HepG2 (cell line): Measurements from ENCODE around the gene MYADML2. TPM values are rescaled to one million over a fixed set of nuclear protein-coding genes. Genes with fewer than 3 reads are reported as not detected.

Experiments used
- AHR ChIP-seq: IDR thresholded peaks from 2 replicates; pipeline ENCODE4 v1.6.1; 2018; ENCODE audit warnings: missing genetic modification reagents, missing compliant biosample characterization
- ARNT2 ChIP-seq: sonication (generic); formaldehyde crosslinking; IDR thresholded peaks from 2 replicates; pipeline ENCODE4 v1.8.0; 2022; ENCODE audit warnings: mild to moderate bottlenecking, low read depth, missing genetic modification reagents, moderate library complexity
- CCAR2 ChIP-seq: fragments of 200-400 bp; formaldehyde crosslinking; optimal IDR thresholded peaks from 2 replicates; pipeline ENCODE3; 2018; ENCODE audit warnings: low read depth, mild to moderate bottlenecking, low read length, moderate library complexity
- CREBL2 ChIP-seq: sonication (generic); formaldehyde crosslinking; IDR thresholded peaks from 2 replicates; pipeline ENCODE4 v1.8.1; 2023; ENCODE audit warnings: missing genetic modification reagents, mild to moderate bottlenecking, borderline replicate concordance
- FIP1L1 ChIP-seq: fragments of 200-400 bp; formaldehyde crosslinking; IDR thresholded peaks from 2 replicates; pipeline ENCODE4 v1.6.1; 2018; ENCODE audit warnings: low read depth, mild to moderate bottlenecking, low read length, moderate library complexity, borderline replicate concordance; ENCODE audit not compliant: insufficient read depth
- HDAC1 ChIP-seq: sonication (generic); formaldehyde crosslinking; IDR thresholded peaks from 2 replicates; pipeline ENCODE4 v1.5.1; 2020; ENCODE audit warnings: mild to moderate bottlenecking, missing genetic modification reagents
- HIVEP1 ChIP-seq: sonication (generic); formaldehyde crosslinking; IDR thresholded peaks from 2 replicates; pipeline ENCODE4 v1.4.0; 2020; ENCODE audit warnings: mild to moderate bottlenecking, missing genetic modification reagents
- MEIS2 ChIP-seq: sonication (generic); formaldehyde crosslinking; IDR thresholded peaks from 2 replicates; pipeline ENCODE4 v1.9.0; 2021; ENCODE audit warnings: mild to moderate bottlenecking, missing genetic modification reagents
- MYC ChIP-seq: sonication (generic); formaldehyde crosslinking; IDR thresholded peaks from 2 replicates; pipeline ENCODE4 v1.9.0; 2021; ENCODE audit warnings: missing genetic modification reagents, borderline replicate concordance
- PAF1 ChIP-seq: IDR thresholded peaks from 2 replicates; pipeline ENCODE4 v1.6.1; 2016; ENCODE audit warnings: missing genetic modification reagents, missing compliant biosample characterization
- PCBP2 ChIP-seq: fragments of 200-400 bp; formaldehyde crosslinking; optimal IDR thresholded peaks from 2 replicates; pipeline ENCODE3; 2018; ENCODE audit warnings: low read length, low read depth; ENCODE audit not compliant: poor library complexity, severe bottlenecking
- SP1 ChIP-seq, 2 experiments: fragments of 450-650 bp in 1 of 2; sonication (generic) in 1 of 2; formaldehyde crosslinking in 1 of 2; IDR thresholded peaks; 2 replicates each; pipeline versions ENCODE4 v1.4.0 to v1.6.1; 2016 to 2020; ENCODE audit warnings: missing genetic modification reagents in 1 of 2
- SP2 ChIP-seq: sonication (generic); formaldehyde crosslinking; IDR thresholded peaks from 2 replicates; pipeline ENCODE4 v1.5.1; 2020; ENCODE audit warnings: mild to moderate bottlenecking, missing genetic modification reagents
- TAF1 ChIP-seq: sonication (generic); formaldehyde crosslinking; IDR thresholded peaks from 2 replicates; pipeline ENCODE4 v1.4.0; 2020; ENCODE audit warnings: missing genetic modification reagents
- ZNF24 ChIP-seq: fragments of 450-650 bp; IDR thresholded peaks from 2 replicates; pipeline ENCODE4 v1.6.1; 2017; ENCODE audit warnings: antibody characterized with exemption, mild to moderate bottlenecking
- ZNF264 ChIP-seq: sonication (generic); formaldehyde crosslinking; IDR thresholded peaks from 2 replicates; pipeline ENCODE4 v1.4.0; 2020; ENCODE audit warnings: missing genetic modification reagents
- ZNF274 ChIP-seq: sonication (generic); formaldehyde crosslinking; IDR thresholded peaks from 2 replicates; pipeline ENCODE4 v1.5.1; 2020; ENCODE audit warnings: mild to moderate bottlenecking, missing genetic modification reagents
- ZNF550 ChIP-seq: sonication (generic); formaldehyde crosslinking; IDR thresholded peaks from 2 replicates; pipeline ENCODE4 v1.4.0; 2020; ENCODE audit warnings: mild to moderate bottlenecking, missing genetic modification reagents, borderline replicate concordance
- ZNF577 ChIP-seq: sonication (generic); formaldehyde crosslinking; IDR thresholded peaks from 2 replicates; pipeline ENCODE4 v1.4.0; 2020; ENCODE audit warnings: mild to moderate bottlenecking, low read depth, missing genetic modification reagents, borderline replicate concordance
- ZNF720 ChIP-seq: sonication (generic); formaldehyde crosslinking; IDR thresholded peaks from 2 replicates; pipeline ENCODE4 v1.4.0; 2020; ENCODE audit warnings: missing genetic modification reagents
- ZNF737 ChIP-seq: sonication (generic); formaldehyde crosslinking; IDR thresholded peaks from 2 replicates; pipeline ENCODE4 v1.5.0; 2020; ENCODE audit warnings: missing genetic modification reagents, mild to moderate bottlenecking, borderline replicate concordance
- ZSCAN20 ChIP-seq: sonication (generic); formaldehyde crosslinking; IDR thresholded peaks from 2 replicates; pipeline ENCODE4 v1.4.0; 2020; ENCODE audit warnings: missing genetic modification reagents, mild to moderate bottlenecking, borderline replicate concordance
- polyA plus RNA-seq, 8 experiments: library from polyadenylated mRNA; depleted of rRNA in 3 of 8; stranded (reverse) in 7 of 8; unstranded in 1 of 8; fragments of >200 nt; fragmentation: Illumina TruSeq in 4 of 8; extraction: Trizol in 4 of 8; gene quantifications; 2 replicates each; pipeline versions ENCODE4 v1.2.1 to v1.2.3, GENCODE V29; 2011 to 2016; ENCODE audit warnings: low read depth in 4 of 8, missing spikeins in 1 of 8, mixed read lengths in 1 of 8; ENCODE audit not compliant: insufficient read depth in 1 of 8
- total RNA-seq, 5 experiments: library from RNA; depleted of rRNA; stranded (reverse); fragments of >200 nt; fragmentation: Illumina TruSeq; extraction: Trizol; gene quantifications; 2 replicates each; pipeline ENCODE4 v1.2.3, GENCODE V29; 2016; ENCODE audit warnings: low read depth in 1 of 5
- TF ChIP-seq, protein P1 (sequence below): sonication (generic); formaldehyde crosslinking; IDR thresholded peaks from 2 replicates; pipeline ENCODE4 v1.4.0; 2020; ENCODE audit warnings: missing genetic modification reagents
- TF ChIP-seq, protein P2 (sequence below): fragments of 450-650 bp; IDR thresholded peaks from 2 replicates; pipeline ENCODE4 v1.6.1; 2017; ENCODE audit warnings: mild to moderate bottlenecking
- TF ChIP-seq, protein P3 (sequence below): sonication (generic); formaldehyde crosslinking; IDR thresholded peaks from 2 replicates; pipeline ENCODE4 v1.4.0; 2020; ENCODE audit warnings: missing genetic modification reagents

Gene MYADML2
- total and polyA plus RNA-seq, 2 of the 13 experiments (the other 11 are each of a cell fraction or from before 2014, with no cell fraction given), result not detected

GRCh38 chr17:81911277-81911961, 35.6 kb downstream of the MYADML2 start, which contains the start of gene PCYT2 (continued):
- TF ChIP-seq MYC (CRISPR knock-in tag) (peak; percentile 67; the same call in 1 of the 2 replicates), SP2 (CRISPR knock-in tag) (peak; percentile 84), ZNF550 (CRISPR knock-in tag) (no peak), ZSCAN20 (CRISPR knock-in tag) (no peak), CREBL2 (CRISPR knock-in tag) (no peak), HDAC1 (CRISPR knock-in tag) (peak; percentile 56; the same call in 1 of the 2 replicates), CCAR2 (no peak), ZNF737 (CRISPR knock-in tag) (no peak), ZNF577 (CRISPR knock-in tag) (no peak), ZNF274 (CRISPR knock-in tag) (0 out of 2 replicates have a peak, but pooled peaks have one; percentile 49), ARNT2 (CRISPR knock-in tag) (0 out of 2 replicates have a peak, but pooled peaks have one; percentile 33), HIVEP1 (CRISPR knock-in tag) (no peak), PAF1 (CRISPR knock-in tag) (no peak), SP1 (IDR thresholded peaks at IDR 0.05) (no peak), SP1 (CRISPR knock-in tag; IDR thresholded peaks at IDR 0.05) (peak; percentile 87), TAF1 (CRISPR knock-in tag) (no peak), ZNF720 (CRISPR knock-in tag) (no peak), AHR (CRISPR knock-in tag) (no peak), MEIS2 (CRISPR knock-in tag) (0 out of 2 replicates have a peak, but pooled peaks have one; percentile 27), FIP1L1 (no peak), ZNF24 (no peak), ZNF264 (no peak), PCBP2 (no peak)
- TF ChIP-seq, protein P1, sequence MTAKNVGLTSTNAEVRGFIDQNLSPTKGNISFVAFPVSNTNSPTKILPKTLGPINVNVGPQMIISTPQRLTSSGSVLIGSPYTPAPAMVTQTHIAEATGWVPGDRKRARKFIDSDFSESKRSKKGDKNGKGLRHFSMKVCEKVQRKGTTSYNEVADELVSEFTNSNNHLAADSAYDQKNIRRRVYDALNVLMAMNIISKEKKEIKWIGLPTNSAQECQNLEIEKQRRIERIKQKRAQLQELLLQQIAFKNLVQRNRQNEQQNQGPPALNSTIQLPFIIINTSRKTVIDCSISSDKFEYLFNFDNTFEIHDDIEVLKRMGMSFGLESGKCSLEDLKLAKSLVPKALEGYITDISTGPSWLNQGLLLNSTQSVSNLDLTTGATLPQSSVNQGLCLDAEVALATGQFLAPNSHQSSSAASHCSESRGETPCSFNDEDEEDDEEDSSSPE (CRISPR knock-in tag), result no peak
- TF ChIP-seq, protein P2, sequence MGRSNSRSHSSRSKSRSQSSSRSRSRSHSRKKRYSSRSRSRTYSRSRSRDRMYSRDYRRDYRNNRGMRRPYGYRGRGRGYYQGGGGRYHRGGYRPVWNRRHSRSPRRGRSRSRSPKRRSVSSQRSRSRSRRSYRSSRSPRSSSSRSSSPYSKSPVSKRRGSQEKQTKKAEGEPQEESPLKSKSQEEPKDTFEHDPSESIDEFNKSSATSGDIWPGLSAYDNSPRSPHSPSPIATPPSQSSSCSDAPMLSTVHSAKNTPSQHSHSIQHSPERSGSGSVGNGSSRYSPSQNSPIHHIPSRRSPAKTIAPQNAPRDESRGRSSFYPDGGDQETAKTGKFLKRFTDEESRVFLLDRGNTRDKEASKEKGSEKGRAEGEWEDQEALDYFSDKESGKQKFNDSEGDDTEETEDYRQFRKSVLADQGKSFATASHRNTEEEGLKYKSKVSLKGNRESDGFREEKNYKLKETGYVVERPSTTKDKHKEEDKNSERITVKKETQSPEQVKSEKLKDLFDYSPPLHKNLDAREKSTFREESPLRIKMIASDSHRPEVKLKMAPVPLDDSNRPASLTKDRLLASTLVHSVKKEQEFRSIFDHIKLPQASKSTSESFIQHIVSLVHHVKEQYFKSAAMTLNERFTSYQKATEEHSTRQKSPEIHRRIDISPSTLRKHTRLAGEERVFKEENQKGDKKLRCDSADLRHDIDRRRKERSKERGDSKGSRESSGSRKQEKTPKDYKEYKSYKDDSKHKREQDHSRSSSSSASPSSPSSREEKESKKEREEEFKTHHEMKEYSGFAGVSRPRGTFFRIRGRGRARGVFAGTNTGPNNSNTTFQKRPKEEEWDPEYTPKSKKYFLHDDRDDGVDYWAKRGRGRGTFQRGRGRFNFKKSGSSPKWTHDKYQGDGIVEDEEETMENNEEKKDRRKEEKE, result no peak
- TF ChIP-seq, protein P3, sequence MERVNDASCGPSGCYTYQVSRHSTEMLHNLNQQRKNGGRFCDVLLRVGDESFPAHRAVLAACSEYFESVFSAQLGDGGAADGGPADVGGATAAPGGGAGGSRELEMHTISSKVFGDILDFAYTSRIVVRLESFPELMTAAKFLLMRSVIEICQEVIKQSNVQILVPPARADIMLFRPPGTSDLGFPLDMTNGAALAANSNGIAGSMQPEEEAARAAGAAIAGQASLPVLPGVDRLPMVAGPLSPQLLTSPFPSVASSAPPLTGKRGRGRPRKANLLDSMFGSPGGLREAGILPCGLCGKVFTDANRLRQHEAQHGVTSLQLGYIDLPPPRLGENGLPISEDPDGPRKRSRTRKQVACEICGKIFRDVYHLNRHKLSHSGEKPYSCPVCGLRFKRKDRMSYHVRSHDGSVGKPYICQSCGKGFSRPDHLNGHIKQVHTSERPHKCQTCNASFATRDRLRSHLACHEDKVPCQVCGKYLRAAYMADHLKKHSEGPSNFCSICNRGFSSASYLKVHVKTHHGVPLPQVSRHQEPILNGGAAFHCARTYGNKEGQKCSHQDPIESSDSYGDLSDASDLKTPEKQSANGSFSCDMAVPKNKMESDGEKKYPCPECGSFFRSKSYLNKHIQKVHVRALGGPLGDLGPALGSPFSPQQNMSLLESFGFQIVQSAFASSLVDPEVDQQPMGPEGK (CRISPR knock-in tag), result peak; percentile 34; the same call in 1 of the 2 replicates
